ENCODE results near the gene SMG9.

SMG9 gene

DNA sequence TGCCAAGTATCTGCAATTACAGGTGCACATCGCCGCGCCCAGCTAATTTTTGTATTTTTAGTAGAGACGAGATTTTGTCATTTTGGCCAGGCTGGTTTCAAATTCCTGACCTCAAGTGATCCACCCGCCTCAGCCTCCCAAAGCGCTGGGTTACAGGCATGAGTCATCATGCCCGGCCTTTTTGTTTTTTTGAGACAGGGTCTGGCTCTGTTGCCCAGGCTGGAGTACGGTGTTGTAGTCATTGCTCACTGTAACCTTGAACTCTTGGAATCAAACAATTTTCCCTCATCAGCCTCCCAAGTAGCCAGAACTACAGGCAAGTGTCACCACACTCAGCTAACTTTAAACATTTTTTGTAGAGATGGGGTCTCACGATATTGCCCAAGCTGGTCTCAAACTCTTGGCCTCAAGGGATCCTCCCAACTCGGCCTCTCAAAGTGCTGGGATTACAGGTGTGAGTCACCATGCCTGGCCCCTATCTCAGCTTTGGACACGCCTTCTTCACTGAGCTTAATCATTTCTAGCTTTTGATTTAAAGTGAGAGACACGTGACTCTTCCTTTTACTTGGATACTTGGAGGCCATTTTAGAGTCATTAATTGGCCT, 42.9 kb downstream of the SMG9 start:
- Histone ChIP-seq H3K9me3 (replicated peaks; ENCODE audit: insufficient read depth, low read length) (no peaks in the 10 kb centered on the region), H3K27ac (ENCODE audit: low read length) (no peak overlapping the region), H3K36me3 (replicated peaks; ENCODE audit: insufficient read depth, low read length) (no peaks in the 10 kb centered on the region), H3K9ac (ENCODE audit: low read length) (no peak overlapping the region), H4K20me1 (ENCODE audit: insufficient read depth, low read length) (no peaks in the 10 kb centered on the region), H3K27me3 (replicated peaks; ENCODE audit: insufficient read depth, low read length) (peaks cover 3% of the 10 kb centered on the region), H3K4me1 (ENCODE audit: low read length) (no peaks in the 10 kb centered on the region), H3K4me2 (ENCODE audit: low read depth, low read length) (no peak overlapping the region), H2AFZ (ENCODE audit: low read length) (no peak overlapping the region), H3F3A (ENCODE audit: insufficient read depth, low read length) (no peaks in the 10 kb centered on the region), H3K79me2 (ENCODE audit: low read length) (no peaks in the 10 kb centered on the region), H3K9me2 (replicated peaks; ENCODE audit: insufficient read depth, low read length) (no peaks in the 10 kb centered on the region), H3K4me3 (ENCODE audit: low read length) (no peak overlapping the region)
- TF ChIP-seq EZH2phosphoT487 (IDR thresholded peaks at IDR 0.05; ENCODE audit: low read length): no peak
- TF ChIP-seq, protein P1, sequence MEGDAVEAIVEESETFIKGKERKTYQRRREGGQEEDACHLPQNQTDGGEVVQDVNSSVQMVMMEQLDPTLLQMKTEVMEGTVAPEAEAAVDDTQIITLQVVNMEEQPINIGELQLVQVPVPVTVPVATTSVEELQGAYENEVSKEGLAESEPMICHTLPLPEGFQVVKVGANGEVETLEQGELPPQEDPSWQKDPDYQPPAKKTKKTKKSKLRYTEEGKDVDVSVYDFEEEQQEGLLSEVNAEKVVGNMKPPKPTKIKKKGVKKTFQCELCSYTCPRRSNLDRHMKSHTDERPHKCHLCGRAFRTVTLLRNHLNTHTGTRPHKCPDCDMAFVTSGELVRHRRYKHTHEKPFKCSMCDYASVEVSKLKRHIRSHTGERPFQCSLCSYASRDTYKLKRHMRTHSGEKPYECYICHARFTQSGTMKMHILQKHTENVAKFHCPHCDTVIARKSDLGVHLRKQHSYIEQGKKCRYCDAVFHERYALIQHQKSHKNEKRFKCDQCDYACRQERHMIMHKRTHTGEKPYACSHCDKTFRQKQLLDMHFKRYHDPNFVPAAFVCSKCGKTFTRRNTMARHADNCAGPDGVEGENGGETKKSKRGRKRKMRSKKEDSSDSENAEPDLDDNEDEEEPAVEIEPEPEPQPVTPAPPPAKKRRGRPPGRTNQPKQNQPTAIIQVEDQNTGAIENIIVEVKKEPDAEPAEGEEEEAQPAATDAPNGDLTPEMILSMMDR (IDR thresholded peaks at IDR 0.05; ENCODE audit: low read length): no peak
- no peak for TF ChIP-seq EZH2 (optimal IDR thresholded peaks at IDR 0.05; ENCODE audit: low read depth, low read length)
- no peak for DNase-seq

DNA sequence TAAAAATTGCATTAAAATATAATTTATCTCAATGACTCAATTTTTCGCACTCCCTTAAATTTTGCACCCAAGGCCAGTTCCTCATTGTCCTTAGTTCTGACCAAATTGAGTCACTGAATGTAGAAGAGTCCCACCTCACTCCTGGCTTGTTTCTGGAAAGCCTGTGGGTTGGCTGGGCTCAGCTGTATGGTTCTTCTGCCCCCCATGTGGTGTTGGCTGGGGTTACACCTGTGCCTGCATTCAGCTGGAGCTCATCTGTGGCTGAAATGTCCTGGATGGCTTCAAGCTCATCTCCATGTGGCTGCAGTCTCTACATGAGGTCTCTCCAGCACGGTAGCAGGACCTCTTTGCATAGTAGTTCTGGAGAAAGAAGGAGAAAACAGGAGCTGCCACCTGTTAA, 46.0 kb downstream of the SMG9 start:
- Histone ChIP-seq H3K36me3 (replicated peaks; ENCODE audit: insufficient read depth, low read length) (no peaks in the 10 kb centered on the region), H3K27ac (ENCODE audit: low read length) (no peak overlapping the region), H3K9me3 (replicated peaks; ENCODE audit: insufficient read depth, low read length) (no peaks in the 10 kb centered on the region), H3K4me2 (ENCODE audit: low read depth, low read length) (no peak overlapping the region), H3K9me2 (replicated peaks; ENCODE audit: insufficient read depth, low read length) (no peaks in the 10 kb centered on the region), H3K79me2 (ENCODE audit: low read length) (no peaks in the 10 kb centered on the region), H4K20me1 (ENCODE audit: insufficient read depth, low read length) (no peaks in the 10 kb centered on the region), H3K9ac (ENCODE audit: low read length) (no peak overlapping the region), H3K4me1 (ENCODE audit: low read length) (no peaks in the 10 kb centered on the region), H3K27me3 (replicated peaks; ENCODE audit: insufficient read depth, low read length) (no peaks in the 10 kb centered on the region), H2AFZ (ENCODE audit: low read length) (no peak overlapping the region), H3F3A (ENCODE audit: insufficient read depth, low read length) (no peaks in the 10 kb centered on the region), H3K4me3 (ENCODE audit: low read length) (no peak overlapping the region)
- TF ChIP-seq, protein P1 (IDR thresholded peaks at IDR 0.05; ENCODE audit: low read length): no peak
- TF ChIP-seq EZH2 (optimal IDR thresholded peaks at IDR 0.05; ENCODE audit: low read depth, low read length) (no peak), EZH2phosphoT487 (IDR thresholded peaks at IDR 0.05; ENCODE audit: low read length) (no peak)
- no peak for DNase-seq

DNA sequence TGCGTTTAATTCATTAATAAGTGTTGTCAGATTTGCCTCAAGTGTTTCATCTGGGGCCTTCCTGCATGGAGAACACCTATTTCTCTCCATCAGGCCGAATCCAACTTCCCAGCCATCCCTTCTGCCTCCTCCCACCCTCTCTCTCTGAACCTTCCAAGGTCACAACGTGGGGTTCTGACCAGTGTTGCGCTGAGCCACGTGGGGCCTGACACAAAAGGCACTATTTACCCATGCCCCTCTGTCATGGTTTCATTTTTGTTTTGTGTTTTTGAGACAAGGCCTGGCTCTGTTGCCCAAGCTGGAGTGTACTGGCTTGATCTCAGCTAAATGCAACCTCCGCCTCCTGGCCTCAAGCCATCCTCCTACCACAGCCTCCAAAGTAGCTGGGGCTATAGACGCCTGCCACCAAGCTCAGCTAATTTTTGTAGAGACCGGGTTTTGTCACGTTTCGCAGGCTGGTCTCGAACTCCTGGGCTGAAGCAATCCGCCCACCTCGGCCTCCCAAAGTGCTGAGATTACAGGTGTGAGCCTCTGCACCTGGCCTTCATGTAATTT, 47.5 kb downstream of the SMG9 start:
- Histone ChIP-seq H2AFZ (ENCODE audit: low read length) (no peak overlapping the region), H3K9me2 (replicated peaks; ENCODE audit: insufficient read depth, low read length) (no peaks in the 10 kb centered on the region), H3K4me1 (ENCODE audit: low read length) (no peaks in the 10 kb centered on the region), H3K27ac (ENCODE audit: low read length) (no peak overlapping the region), H4K20me1 (ENCODE audit: insufficient read depth, low read length) (no peaks in the 10 kb centered on the region), H3K79me2 (ENCODE audit: low read length) (no peaks in the 10 kb centered on the region), H3K9ac (ENCODE audit: low read length) (no peak overlapping the region), H3K36me3 (replicated peaks; ENCODE audit: insufficient read depth, low read length) (no peaks in the 10 kb centered on the region), H3K4me2 (ENCODE audit: low read depth, low read length) (no peak overlapping the region), H3K4me3 (ENCODE audit: low read length) (no peak overlapping the region), H3K9me3 (replicated peaks; ENCODE audit: insufficient read depth, low read length) (no peaks in the 10 kb centered on the region), H3F3A (ENCODE audit: insufficient read depth, low read length) (no peaks in the 10 kb centered on the region), H3K27me3 (replicated peaks; ENCODE audit: insufficient read depth, low read length) (no peaks in the 10 kb centered on the region)
- DNase-seq: no peak
- TF ChIP-seq, protein P1 (IDR thresholded peaks at IDR 0.05; ENCODE audit: low read length): no peak
- TF ChIP-seq EZH2 (optimal IDR thresholded peaks at IDR 0.05; ENCODE audit: low read depth, low read length) (no peak), EZH2phosphoT487 (IDR thresholded peaks at IDR 0.05; ENCODE audit: low read length) (no peak)

Measured in MM.1S (cell line).